Measurements from ENCODE around the gene APBB1.
A peak's percentile ranks its signal among the peaks of the same experiment; 100 is the strongest.

Gene APBB1

DNA sequence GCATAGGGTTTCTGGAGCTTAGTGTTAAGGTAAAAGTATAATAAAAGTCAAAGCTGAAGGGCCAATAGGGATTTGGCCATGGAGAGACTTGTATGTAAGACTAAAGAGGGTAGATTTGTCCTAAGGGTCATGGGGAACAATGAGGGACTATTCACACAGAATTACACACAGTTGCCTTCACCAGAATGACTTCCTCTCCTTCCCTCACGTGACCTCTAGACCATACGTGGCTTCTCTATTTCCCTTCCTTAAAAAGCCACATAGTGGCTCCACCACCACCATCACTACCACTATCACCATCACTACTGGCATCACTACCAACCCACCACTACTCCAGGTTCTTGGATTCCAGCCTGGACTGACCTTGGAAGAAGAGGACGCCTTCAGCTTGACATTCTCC is 19.1 kb upstream of the APBB1 start:
- no peaks in the 10 kb centered on the region for H3K27me3 Mint-ChIP-seq (ENCODE audit: low read depth)
- no peaks in the 10 kb centered on the region for H3K36me3 Mint-ChIP-seq (ENCODE audit: low read depth)
- no peak for DNase-seq (ENCODE audit: low spot score)
- peaks cover 6% of the 10 kb centered on the region for H3K4me1 Mint-ChIP-seq (ENCODE audit: low read depth)
- no peaks in the 10 kb centered on the region for H3K9me3 Mint-ChIP-seq
- H3K27ac Mint-ChIP-seq: no peak overlapping the region
- H3K4me3 Mint-ChIP-seq: no peak overlapping the region

DNA sequence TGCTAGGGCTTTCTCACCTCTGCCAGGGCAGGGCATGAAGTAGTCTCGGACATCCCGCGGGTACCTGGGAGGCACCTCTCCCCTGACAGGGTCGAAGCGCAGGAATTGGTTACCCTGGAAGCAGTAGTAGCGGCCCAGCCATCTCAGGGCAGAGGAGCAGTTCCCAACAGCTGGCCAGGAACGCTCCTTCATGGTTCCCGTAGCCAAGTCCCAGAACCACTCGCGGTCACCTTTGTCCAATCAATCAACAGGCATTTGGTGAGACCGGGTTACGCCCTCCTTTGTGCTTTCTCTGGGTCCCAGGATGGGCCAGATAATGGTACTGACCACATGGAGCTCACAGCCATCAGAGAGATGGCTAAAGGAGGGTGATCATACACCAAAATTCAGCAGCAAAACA is 18.5 kb upstream of the APBB1 start:
- no peaks in the 10 kb centered on the region for H3K9me3 Mint-ChIP-seq
- no peak for DNase-seq (ENCODE audit: low spot score)
- peaks cover 8% of the 10 kb centered on the region for H3K4me1 Mint-ChIP-seq (ENCODE audit: low read depth)
- no peaks in the 10 kb centered on the region for H3K36me3 Mint-ChIP-seq (ENCODE audit: low read depth)
- no peak overlapping the region for H3K4me3 Mint-ChIP-seq
- no peak overlapping the region for H3K27ac Mint-ChIP-seq
- H3K27me3 Mint-ChIP-seq (ENCODE audit: low read depth): no peaks in the 10 kb centered on the region

DNA sequence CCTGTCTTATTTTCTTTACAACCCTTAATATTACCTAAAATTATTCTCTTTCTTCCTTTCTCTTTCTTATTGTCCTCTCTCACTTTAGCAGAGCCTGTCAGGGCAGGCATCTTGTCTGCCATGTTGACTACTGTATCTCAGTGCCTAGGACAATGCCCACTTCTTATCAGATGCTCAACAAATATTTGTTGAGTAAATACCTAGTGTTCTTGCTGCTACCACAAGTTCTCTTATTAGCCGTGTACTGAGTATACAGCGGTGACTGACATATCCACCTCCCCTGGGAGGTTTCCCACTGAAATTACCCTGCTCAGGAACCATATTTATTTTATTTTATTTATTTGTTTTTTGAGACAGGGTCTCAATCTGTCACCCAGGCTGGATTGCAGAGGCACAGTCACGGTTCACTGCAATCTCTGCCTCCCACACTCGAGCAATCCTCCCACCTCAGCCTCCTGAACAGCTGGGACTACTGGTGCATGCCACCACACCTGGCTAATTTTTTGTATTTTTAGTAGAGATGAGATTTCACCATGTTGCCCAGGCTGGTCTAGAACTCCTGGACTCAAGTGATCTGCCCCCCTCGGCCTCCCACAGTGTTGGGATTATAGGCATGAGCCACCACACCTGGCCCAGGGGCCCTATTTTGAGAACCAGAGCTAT is 15.2 kb upstream of the APBB1 start:
- Mint-ChIP-seq H3K27ac (no peak overlapping the region), H3K27me3 (ENCODE audit: low read depth) (no peaks in the 10 kb centered on the region), H3K4me3 (no peak overlapping the region), H3K36me3 (ENCODE audit: low read depth) (no peaks in the 10 kb centered on the region), H3K4me1 (ENCODE audit: low read depth) (peaks cover 6% of the 10 kb centered on the region), H3K9me3 (no peaks in the 10 kb centered on the region)
- no peak for DNase-seq (ENCODE audit: low spot score)

DNA sequence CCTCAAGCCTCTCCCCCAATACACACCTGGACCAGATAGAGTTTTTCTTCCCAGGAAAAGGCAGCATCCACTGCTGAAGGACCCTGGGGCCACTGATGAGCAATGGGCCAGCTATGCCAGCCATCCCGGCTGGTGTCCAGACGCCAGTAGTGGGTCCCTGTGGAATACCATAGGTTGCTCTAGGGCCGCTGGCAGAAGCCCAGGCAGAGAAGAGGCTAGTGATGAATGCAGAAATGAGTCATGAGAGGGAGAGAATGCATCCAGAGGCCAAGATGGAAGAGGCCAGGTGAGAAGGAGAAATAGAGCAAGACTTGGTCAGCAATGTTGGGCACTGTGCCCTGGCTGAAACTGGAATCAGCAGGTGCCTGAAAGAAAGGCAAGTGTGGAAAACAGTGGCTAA is 13.0 kb upstream of the APBB1 start:
- H3K4me1 Mint-ChIP-seq (ENCODE audit: low read depth): peaks cover 6% of the 10 kb centered on the region
- no peaks in the 10 kb centered on the region for H3K9me3 Mint-ChIP-seq
- DNase-seq (ENCODE audit: low spot score): no peak
- H3K27me3 Mint-ChIP-seq (ENCODE audit: low read depth): peaks cover 6% of the 10 kb centered on the region
- H3K36me3 Mint-ChIP-seq (ENCODE audit: low read depth): no peaks in the 10 kb centered on the region
- no peak overlapping the region for H3K27ac Mint-ChIP-seq
- H3K4me3 Mint-ChIP-seq: no peak overlapping the region

DNA sequence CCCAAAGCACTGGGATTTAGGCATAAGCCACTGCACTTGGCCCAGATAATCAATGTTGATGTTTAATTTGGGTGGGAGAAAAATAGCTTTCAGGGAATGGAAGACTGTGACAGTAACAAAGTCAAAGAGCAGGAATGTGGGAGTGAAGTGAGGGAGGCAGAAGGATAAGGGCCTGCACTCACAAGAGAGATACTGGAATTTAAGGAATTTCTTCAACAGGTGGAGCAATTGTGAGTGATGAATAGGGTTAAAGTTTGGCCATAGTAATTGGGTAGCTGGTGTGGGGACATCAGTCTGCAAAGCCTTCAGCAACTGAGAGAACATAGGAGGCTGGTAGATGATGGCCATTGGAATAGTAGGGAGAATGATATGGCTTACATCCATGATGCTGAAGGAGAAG is 8.6 kb upstream of the APBB1 start:
- no peaks in the 10 kb centered on the region for H3K4me1 Mint-ChIP-seq (ENCODE audit: low read depth)
- no peak for DNase-seq (ENCODE audit: low spot score)
- no peak overlapping the region for H3K4me3 Mint-ChIP-seq
- H3K27ac Mint-ChIP-seq: no peak overlapping the region
- peaks cover 40% of the 10 kb centered on the region for H3K27me3 Mint-ChIP-seq (ENCODE audit: low read depth)
- H3K36me3 Mint-ChIP-seq (ENCODE audit: low read depth): no peaks in the 10 kb centered on the region
- no peaks in the 10 kb centered on the region for H3K9me3 Mint-ChIP-seq

DNA sequence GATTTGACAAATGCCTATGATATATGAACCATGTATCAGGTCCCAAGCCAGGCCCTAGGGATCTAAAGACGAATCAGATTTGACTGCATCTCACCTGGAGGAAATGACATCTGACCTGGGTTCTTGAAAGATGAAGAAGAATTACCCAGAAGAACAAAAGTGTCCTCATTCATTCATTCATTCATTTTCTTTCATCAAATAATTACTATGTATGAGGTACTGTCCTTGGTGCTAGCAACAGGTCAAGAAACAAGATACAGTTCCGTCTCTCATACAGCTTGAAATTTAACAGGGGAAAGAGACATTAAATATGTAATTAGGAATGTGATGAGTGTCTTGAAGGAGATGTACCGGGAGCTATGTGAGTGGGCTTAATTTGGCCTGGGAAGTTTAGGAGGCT is 1.8 kb upstream of the APBB1 start:
- no peak overlapping the region for H3K27ac Mint-ChIP-seq
- peaks cover 50% of the 10 kb centered on the region for H3K27me3 Mint-ChIP-seq (ENCODE audit: low read depth)
- peaks cover 3% of the 10 kb centered on the region for H3K4me1 Mint-ChIP-seq (ENCODE audit: low read depth)
- no peak for DNase-seq (ENCODE audit: low spot score)
- no peak overlapping the region for H3K4me3 Mint-ChIP-seq
- H3K36me3 Mint-ChIP-seq (ENCODE audit: low read depth): no peaks in the 10 kb centered on the region
- H3K9me3 Mint-ChIP-seq: no peaks in the 10 kb centered on the region

DNA sequence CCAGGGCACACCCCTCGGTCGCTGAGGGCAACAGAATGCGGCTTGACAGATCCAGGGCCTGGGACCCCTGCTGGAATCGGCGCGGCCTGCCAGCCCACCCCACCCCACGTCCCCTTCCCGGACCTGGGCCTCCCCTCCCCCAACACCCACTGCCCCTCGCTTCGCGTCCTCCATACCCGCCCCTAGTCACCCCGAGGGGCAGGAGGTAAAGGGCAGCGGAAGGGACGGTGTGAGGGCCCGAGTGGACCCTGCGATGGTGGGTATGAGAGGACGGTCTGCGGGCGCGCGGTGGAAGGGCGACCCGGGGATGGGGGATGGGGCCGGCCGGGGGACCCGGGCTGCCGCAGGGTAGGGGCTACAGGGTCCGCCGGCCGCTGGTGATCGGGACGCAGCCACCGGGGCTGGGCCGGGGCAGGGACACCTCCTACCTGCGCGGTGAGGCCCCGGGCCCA is 311 bp downstream of the APBB1 start:
- Mint-ChIP-seq H3K4me1 (ENCODE audit: low read depth) (peaks cover 3% of the 10 kb centered on the region), H3K36me3 (ENCODE audit: low read depth) (no peaks in the 10 kb centered on the region), H3K9me3 (no peaks in the 10 kb centered on the region), H3K27me3 (ENCODE audit: low read depth) (peaks cover 33% of the 10 kb centered on the region), H3K27ac (no peak overlapping the region), H3K4me3 (no peak overlapping the region)
- no peak for DNase-seq (ENCODE audit: low spot score)

DNA sequence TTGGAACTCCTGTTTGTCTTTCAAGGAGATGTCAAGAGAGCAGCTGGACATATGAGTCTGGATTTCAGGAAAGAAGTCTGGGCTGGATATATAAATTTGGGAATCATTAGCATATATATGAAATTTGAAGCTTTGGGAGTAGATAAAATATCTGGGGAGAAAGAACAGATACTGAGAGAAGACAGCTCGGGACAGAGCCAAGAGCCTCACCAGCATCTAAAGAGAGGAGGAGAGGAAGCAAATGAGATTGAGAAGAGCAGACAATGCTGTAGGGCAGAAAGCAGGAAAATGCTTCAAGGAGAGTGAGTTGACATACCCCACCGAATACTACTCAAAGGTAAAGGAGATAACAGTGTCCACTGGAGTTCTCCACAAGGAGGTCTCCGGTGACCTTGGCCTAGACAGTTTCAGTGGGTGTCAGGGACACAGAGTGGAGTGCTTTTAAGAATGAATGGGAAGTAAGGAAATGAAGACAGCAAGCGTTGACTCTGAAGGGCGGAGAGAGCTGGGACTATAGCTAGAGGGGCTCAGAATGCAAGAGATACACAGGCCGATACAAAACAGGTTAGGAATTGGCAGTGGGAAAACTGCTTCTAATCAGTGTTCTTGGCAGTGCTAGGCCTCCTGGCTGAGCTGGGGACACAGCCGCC is 862 bp downstream of the APBB1 start:
- Mint-ChIP-seq H3K36me3 (ENCODE audit: low read depth) (peaks cover 3% of the 10 kb centered on the region), H3K4me1 (ENCODE audit: low read depth) (peaks cover 6% of the 10 kb centered on the region), H3K27me3 (ENCODE audit: low read depth) (peaks cover 27% of the 10 kb centered on the region), H3K27ac (no peak overlapping the region), H3K4me3 (no peak overlapping the region), H3K9me3 (no peaks in the 10 kb centered on the region)
- no peak for DNase-seq (ENCODE audit: low spot score)

DNA sequence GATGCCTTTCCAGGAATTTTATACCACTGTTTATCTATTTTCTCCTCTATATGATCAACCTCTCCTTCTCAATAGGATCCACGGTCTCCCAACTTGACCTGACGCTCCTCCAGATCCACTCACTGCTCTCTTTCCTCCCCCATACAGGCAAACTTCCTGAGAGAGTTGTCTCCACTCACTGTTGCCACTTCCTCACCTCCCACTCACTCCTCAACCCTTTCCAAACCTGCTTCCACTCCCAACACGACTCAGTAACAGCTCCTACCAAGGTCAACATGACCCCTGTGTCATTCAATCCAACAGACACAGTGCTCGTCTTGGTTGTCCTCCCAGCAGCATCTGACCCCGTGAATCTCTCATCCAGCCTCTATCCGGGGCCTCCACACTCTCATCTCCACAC is 3.1 kb downstream of the APBB1 start:
- H3K27me3 Mint-ChIP-seq (ENCODE audit: low read depth): peaks cover 9% of the 10 kb centered on the region
- peaks cover 6% of the 10 kb centered on the region for H3K36me3 Mint-ChIP-seq (ENCODE audit: low read depth)
- no peaks in the 10 kb centered on the region for H3K9me3 Mint-ChIP-seq
- peaks cover 7% of the 10 kb centered on the region for H3K4me1 Mint-ChIP-seq (ENCODE audit: low read depth)
- no peak overlapping the region for H3K4me3 Mint-ChIP-seq
- H3K27ac Mint-ChIP-seq: no peak overlapping the region
- no peak for DNase-seq (ENCODE audit: low spot score)

DNA sequence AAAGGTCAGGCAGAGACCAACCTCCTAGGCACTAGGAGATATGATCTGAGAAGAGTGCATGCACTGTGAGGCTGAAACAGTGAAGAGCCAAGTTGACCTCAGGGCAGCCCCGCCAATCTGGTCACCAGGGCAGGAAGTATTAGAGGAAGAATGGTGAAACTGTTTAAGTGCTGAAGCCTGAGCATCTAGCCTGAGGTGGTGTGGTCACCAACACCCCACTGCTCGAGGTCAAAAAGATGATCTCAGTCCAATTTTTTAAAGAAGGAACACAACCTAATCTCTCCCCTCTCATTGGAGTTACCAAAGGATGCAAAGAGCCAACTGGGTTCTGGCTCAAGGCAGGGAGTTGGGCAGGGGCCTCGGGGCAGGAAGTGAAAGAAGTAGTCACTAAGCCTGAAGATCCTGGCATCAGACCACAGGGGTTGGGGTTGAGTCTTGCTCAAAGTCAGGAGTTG is 4.0 kb downstream of the APBB1 start:
- H3K4me3 Mint-ChIP-seq: no peak overlapping the region
- peaks cover 2% of the 10 kb centered on the region for H3K27me3 Mint-ChIP-seq (ENCODE audit: low read depth)
- H3K27ac Mint-ChIP-seq: no peak overlapping the region
- peaks cover 11% of the 10 kb centered on the region for H3K36me3 Mint-ChIP-seq (ENCODE audit: low read depth)
- peak; percentile 30 for DNase-seq (ENCODE audit: low spot score)
- peaks cover 7% of the 10 kb centered on the region for H3K4me1 Mint-ChIP-seq (ENCODE audit: low read depth)
- no peaks in the 10 kb centered on the region for H3K9me3 Mint-ChIP-seq

DNA sequence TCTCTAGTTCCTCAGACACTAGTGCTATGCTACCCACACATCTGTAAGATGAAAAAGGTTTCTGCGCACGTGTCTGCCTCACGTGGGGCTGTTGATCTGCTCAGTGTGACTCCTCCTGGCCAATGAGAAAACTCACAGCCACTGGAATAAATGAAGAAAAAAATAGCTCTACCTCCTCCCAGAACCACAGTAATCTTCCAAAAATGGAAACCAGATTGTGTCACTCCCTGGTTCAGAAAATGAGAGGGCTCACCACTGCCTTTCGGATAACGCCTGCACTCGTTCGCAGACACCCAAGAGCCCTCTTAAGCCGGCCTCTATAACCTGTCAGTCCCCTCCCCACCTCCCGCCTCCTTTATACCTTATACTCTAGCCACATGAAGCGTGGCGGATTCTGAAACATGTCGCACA is 5.1 kb downstream of the APBB1 start:
- DNase-seq (ENCODE audit: low spot score): peak; percentile 49
- Mint-ChIP-seq H3K27me3 (ENCODE audit: low read depth) (no peaks in the 10 kb centered on the region), H3K27ac (no peak overlapping the region), H3K4me1 (ENCODE audit: low read depth) (peaks cover 5% of the 10 kb centered on the region), H3K9me3 (no peaks in the 10 kb centered on the region), H3K4me3 (no peak overlapping the region), H3K36me3 (ENCODE audit: low read depth) (peaks cover 21% of the 10 kb centered on the region)

DNA sequence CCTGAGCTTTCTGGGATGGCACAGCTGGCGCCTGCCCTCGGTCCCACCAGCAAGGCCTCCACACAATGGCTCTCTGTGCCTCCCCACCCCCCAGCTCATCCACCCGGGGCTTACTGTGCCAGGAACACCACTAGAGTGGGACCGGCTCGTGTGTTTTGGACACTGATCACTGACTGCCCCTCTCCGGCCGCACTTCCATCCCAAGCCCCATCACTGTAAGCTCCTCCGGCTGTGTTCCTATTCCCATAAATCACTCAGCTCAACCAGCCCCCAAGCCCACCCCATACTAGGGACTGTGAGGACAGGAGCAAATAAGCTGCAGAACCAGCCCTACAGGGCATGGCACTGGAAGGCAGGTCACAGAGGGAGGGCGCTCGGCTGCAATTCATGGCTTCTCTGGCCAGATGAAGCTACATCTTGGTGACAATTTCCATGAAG is 7.3 kb downstream of the APBB1 start:
- DNase-seq (ENCODE audit: low spot score): no peak
- Mint-ChIP-seq H3K27ac (no peak overlapping the region), H3K4me3 (no peak overlapping the region), H3K4me1 (ENCODE audit: low read depth) (peaks cover 18% of the 10 kb centered on the region), H3K9me3 (no peaks in the 10 kb centered on the region), H3K36me3 (ENCODE audit: low read depth) (peaks cover 30% of the 10 kb centered on the region), H3K27me3 (ENCODE audit: low read depth) (no peaks in the 10 kb centered on the region)

DNA sequence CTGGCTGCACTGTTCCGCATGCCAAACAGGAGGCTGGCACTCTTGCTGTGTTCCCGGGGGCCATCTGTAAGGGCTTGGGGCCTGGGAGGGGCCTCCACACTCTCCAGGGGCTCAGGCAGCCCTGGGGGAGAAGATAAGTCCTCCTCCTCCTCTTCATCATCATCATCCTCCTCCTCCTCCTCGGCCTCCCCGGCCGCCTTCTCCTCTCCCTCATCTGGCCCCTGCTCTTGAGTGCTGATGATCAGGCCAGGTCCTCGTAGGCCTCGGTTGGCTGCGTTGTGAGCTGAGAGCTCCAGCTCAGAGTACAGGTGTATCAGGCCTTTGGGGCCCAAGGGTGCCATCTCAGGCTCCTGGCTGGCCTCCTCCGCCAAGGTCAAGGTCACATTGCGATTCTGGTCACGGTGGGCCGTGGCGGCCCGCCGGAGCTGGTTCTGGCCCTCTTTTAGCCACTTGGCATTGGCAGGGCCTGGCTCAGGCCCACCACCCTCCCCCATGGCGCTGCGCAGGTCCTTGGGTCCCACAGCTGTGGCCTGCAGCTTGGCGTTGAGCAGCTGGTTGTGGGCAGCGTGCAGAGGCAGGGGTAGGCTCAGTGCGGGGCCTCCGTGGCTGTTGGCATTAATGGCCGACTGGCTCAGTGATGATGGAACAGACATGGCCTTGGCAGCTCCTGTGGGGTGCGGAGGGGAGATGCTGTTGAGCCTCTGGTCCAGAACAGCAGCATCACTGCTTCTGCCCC is 8.0 kb downstream of the APBB1 start:
- Mint-ChIP-seq H3K36me3 (ENCODE audit: low read depth) (peaks cover 31% of the 10 kb centered on the region), H3K4me3 (no peak overlapping the region), H3K27ac (peak overlapping the region; percentile 37), H3K4me1 (ENCODE audit: low read depth) (peaks cover 26% of the 10 kb centered on the region), H3K27me3 (ENCODE audit: low read depth) (no peaks in the 10 kb centered on the region), H3K9me3 (no peaks in the 10 kb centered on the region)
- DNase-seq (ENCODE audit: low spot score): no peak

DNA sequence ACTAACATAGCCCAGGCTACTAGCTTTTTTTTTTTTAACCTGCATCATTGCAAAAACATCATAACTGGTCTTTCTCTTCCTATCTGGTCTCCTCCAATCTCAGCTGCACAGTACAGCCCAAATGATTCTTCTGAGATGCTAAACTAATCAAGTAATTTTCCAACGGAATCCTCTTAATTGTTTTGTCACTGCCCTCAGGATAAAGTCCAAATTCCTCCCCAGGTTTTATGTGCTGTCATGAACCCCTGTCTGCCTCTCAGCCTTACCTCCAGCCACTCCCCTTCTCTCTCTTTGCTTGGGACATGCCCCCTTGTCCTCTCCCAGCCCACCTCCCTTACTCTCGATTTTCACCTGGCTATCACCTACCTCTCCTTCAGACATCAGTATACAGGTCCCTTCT is 12.5 kb downstream of the APBB1 start:
- Mint-ChIP-seq H3K9me3 (no peaks in the 10 kb centered on the region), H3K27ac (peak overlapping the region; percentile 17), H3K4me3 (no peak overlapping the region), H3K36me3 (ENCODE audit: low read depth) (peaks cover 38% of the 10 kb centered on the region), H3K4me1 (ENCODE audit: low read depth) (peaks cover 49% of the 10 kb centered on the region), H3K27me3 (ENCODE audit: low read depth) (no peaks in the 10 kb centered on the region)
- no peak for DNase-seq (ENCODE audit: low spot score)

Data from T-helper 2 cell treated with Interferon-gamma antibody and Interleukin-4, amounts not matched to agents 5 μg/mL and 100 μg/mL, for 36 hours (primary cell).